Endodermal cell (in vitro differentiated cells): ENCODE data around the gene ARMC6. TPM values are rescaled to one million over a fixed set of nuclear protein-coding genes. Genes with fewer than 3 reads are reported as not detected.
"Not testable (repeated sequence)": the region's sequence is repeated elsewhere in the genome, so short reads cannot be mapped to it uniquely, and the experiment has no call there.

Experiments
- DNase-seq: peaks from one replicate; pipeline ENCODE4 v3.0.0-alpha.2; 2017
- H3K27ac ChIP-seq: 2 replicates; pipeline ENCODE4 v1.5.1; 2013; ENCODE audit warnings: mild to moderate bottlenecking, low read depth, low read length, moderate library complexity
- H3K27me3 ChIP-seq: 2 replicates; pipeline ENCODE4 v1.6.1; 2013; ENCODE audit warnings: mild to moderate bottlenecking, low read length, moderate library complexity; ENCODE audit not compliant: insufficient read depth, control insufficient read depth, poor library complexity, severe bottlenecking
- H3K36me3 ChIP-seq: 2 replicates; pipeline ENCODE4 v1.7.0; 2013; ENCODE audit warnings: mild to moderate bottlenecking, low read length, moderate library complexity; ENCODE audit not compliant: control insufficient read depth, insufficient read depth
- H3K4me1 ChIP-seq: one replicate; pipeline ENCODE4 v1.7.0; 2013; ENCODE audit warnings: low read length; ENCODE audit not compliant: control insufficient read depth, insufficient read depth
- H3K4me3 ChIP-seq: 2 replicates; pipeline ENCODE4 v1.5.1; 2013; ENCODE audit warnings: mild to moderate bottlenecking, low read length, moderate library complexity
- H3K9ac ChIP-seq: 2 replicates; pipeline ENCODE4 v1.6.1; 2013; ENCODE audit warnings: mild to moderate bottlenecking, low read length, moderate library complexity; ENCODE audit not compliant: poor library complexity, severe bottlenecking; ENCODE audit errors: extremely low read depth
- H3K9me3 ChIP-seq: 2 replicates; pipeline ENCODE4 v1.6.1; 2013; ENCODE audit warnings: mild to moderate bottlenecking, low read length, moderate library complexity; ENCODE audit not compliant: control insufficient read depth
- H3K27ac Mint-ChIP-seq: 2 replicates; pipeline ENCODE4 v1.8.0; 2020; ENCODE audit warnings: mixed read lengths
- H3K27me3 Mint-ChIP-seq: 2 replicates; pipeline ENCODE4 v1.8.0; 2021; ENCODE audit warnings: mild to moderate bottlenecking, mixed read lengths; ENCODE audit not compliant: insufficient read depth
- H3K36me3 Mint-ChIP-seq: 2 replicates; pipeline ENCODE4 v1.8.0; 2020; ENCODE audit warnings: low read depth, mixed read lengths
- H3K4me1 Mint-ChIP-seq: 2 replicates; pipeline ENCODE4 v1.8.0; 2020; ENCODE audit warnings: mixed read lengths
- H3K4me3 Mint-ChIP-seq: 2 replicates; pipeline ENCODE4 v1.8.0; 2020; ENCODE audit warnings: mild to moderate bottlenecking, moderate library complexity, mixed read lengths
- H3K9me3 Mint-ChIP-seq: 2 replicates; pipeline ENCODE4 v1.8.0; 2020; ENCODE audit warnings: mild to moderate bottlenecking, mixed read lengths
- WGBS, 2 experiments: methylation state at CpG; one replicate each; pipeline versions ENCODE4 v1.1.5 to v1.1.7; 2013; ENCODE audit warnings: missing lambda C conversion rate in 2 of 2, mixed read lengths in 1 of 2; ENCODE audit not compliant: insufficient coverage in 1 of 2, insufficient read length in 1 of 2; 5-methylcytosine and 5-hydroxymethylcytosine counted together
- total RNA-seq, 2 donors: library from RNA; stranded (reverse); fragmentation: NEBNext Ultra II Directional in 1 of 2; extraction: Animal tissue kit (Norgen Biotek cat#: 25700) in 1 of 2; gene quantifications; 2 replicates in 1 of 2; 3 replicates in 1 of 2; pipeline ENCODE4 v1.2.1, GENCODE V29; 2021
- TF ChIP-seq, protein P1 (sequence below): fragments of 200-600 bp; sonication (generic); conservative IDR thresholded peaks from 2 replicates; pipeline ENCODE4 v1.5.0; 2021; ENCODE audit warnings: antibody characterized with exemption, mild to moderate bottlenecking

ARMC6 gene
- total RNA-seq, 2 donors from 2014 or later, result 26.1 to 37.8 TPM

DNA sequence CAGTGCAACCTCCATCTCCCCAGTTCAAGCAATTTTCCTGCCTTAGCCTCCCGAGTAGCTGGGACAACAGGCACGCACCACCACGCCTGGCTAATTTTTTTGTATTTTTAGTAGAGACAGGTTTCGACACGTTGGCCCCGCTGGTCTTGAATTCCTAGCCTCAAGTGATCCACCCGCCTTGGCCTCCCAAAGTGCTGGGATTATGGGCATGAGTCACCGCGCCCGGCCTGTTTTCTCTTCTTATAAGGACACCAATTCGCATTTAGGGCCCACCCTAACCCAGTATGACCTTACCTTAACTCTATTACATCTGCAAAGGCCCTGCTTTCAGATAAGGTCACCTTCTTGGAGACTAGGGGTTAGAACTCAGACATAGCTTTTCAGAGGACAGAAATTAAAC is 69.8 kb downstream of the ARMC6 start:
- no peak for DNase-seq
- Mint-ChIP-seq H3K36me3 (peaks cover 3% of the 10 kb centered on the region), H3K9me3 (no peaks in the 10 kb centered on the region), H3K27me3 (peaks cover 3% of the 10 kb centered on the region), H3K27ac (no peak overlapping the region), H3K4me1 (peaks cover 14% of the 10 kb centered on the region), H3K4me3 (no peak overlapping the region)
- TF ChIP-seq, protein P1, sequence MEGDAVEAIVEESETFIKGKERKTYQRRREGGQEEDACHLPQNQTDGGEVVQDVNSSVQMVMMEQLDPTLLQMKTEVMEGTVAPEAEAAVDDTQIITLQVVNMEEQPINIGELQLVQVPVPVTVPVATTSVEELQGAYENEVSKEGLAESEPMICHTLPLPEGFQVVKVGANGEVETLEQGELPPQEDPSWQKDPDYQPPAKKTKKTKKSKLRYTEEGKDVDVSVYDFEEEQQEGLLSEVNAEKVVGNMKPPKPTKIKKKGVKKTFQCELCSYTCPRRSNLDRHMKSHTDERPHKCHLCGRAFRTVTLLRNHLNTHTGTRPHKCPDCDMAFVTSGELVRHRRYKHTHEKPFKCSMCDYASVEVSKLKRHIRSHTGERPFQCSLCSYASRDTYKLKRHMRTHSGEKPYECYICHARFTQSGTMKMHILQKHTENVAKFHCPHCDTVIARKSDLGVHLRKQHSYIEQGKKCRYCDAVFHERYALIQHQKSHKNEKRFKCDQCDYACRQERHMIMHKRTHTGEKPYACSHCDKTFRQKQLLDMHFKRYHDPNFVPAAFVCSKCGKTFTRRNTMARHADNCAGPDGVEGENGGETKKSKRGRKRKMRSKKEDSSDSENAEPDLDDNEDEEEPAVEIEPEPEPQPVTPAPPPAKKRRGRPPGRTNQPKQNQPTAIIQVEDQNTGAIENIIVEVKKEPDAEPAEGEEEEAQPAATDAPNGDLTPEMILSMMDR, result no peak
- Histone ChIP-seq H3K4me3 (no peak overlapping the region), H3K27ac (no peak overlapping the region), H3K9me3 (no peaks in the 10 kb centered on the region), H3K27me3 (no peaks in the 10 kb centered on the region), H3K4me1 (no peaks in the 10 kb centered on the region), H3K9ac (no peak overlapping the region), H3K36me3 (no peaks in the 10 kb centered on the region)
- WGBS, 2 experiments, result 96% methylated on average over 11 of the region's 11 CpGs

DNA sequence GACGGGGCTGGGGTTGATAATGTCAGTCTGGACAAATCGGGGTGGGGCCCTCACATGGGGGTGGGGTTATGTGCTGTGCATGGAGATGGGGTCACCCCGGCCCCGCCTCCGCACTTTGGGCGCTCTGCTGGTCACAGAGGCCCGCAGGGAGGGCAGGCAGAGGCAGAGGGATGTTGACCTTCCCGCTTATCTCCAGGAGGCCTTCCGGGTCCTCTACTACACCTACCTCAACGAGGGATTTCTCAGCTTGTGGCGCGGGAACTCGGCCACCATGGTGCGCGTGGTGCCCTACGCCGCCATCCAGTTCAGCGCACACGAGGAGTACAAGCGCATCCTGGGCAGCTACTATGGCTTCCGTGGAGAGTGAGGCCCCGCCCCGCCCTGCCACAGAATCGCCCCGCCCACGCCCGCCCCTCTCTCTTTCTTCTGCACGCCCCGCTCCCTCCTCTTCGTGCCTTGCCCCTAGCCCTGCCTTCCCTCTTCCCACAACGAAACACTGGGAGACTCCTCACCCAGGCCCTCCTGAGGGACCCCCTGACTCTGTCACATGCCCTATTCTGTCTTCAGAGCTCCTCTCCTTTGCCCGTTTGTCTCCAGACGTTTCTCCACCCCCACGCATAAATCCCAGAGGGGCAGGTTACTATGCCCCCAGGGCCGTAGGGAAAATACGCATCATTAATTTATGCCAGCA is 72.1 kb downstream of the ARMC6 start:
- 11 to 12% methylated on average over 16 to 36 of the region's 36 CpGs for WGBS, 2 experiments
- Mint-ChIP-seq H3K27ac (peak overlapping the region; percentile 91), H3K36me3 (peaks cover 3% of the 10 kb centered on the region), H3K27me3 (peaks cover 11% of the 10 kb centered on the region), H3K9me3 (no peaks in the 10 kb centered on the region), H3K4me3 (peak overlapping the region; percentile 69), H3K4me1 (peaks cover 14% of the 10 kb centered on the region)
- H3K36me3 ChIP-seq, result no peaks in the 10 kb centered on the region
- TF ChIP-seq, protein P1, result no peak
- H3K9me3 ChIP-seq, result no peaks in the 10 kb centered on the region
- no peaks in the 10 kb centered on the region for H3K4me1 ChIP-seq
- H3K27ac ChIP-seq, result peak overlapping the region; percentile 77
- no peak overlapping the region for H3K9ac ChIP-seq
- peak; percentile 95 for DNase-seq
- H3K27me3 ChIP-seq, result no peaks in the 10 kb centered on the region
- peak overlapping the region; percentile 66 for H3K4me3 ChIP-seq

DNA sequence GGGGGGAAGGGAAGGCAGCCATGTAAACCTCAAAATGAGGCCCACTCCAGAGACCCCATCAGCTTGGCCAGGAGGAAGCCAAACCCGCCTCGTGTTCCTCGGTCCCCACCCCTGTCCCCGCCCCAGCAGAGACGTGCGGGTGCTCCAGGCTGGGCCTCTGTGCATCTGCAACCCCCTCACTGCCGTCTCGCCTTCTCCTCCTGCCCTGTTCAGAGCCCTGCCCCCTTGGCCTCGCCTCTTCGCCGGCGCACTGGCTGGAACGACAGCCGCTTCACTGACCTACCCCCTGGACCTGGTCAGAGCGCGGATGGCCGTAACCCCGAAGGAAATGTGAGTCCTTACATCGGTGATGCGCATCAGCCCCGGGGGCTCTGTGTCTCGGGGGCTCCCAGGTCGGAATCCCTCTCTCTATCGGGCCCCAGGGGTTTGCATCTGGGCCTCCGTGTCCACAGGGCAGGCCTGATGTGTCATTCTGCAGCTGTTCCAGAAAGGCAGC is 72.7 kb downstream of the ARMC6 start:
- Mint-ChIP-seq H3K4me3 (peak overlapping the region; percentile 69), H3K4me1 (peaks cover 14% of the 10 kb centered on the region), H3K27me3 (peaks cover 14% of the 10 kb centered on the region), H3K36me3 (peaks cover 3% of the 10 kb centered on the region), H3K27ac (peak overlapping the region; percentile 91), H3K9me3 (no peaks in the 10 kb centered on the region)
- 41 to 48% methylated on average over 14 to 25 of the region's 25 CpGs for WGBS, 2 experiments
- peak; percentile 83 for DNase-seq
- Histone ChIP-seq H3K27ac (peak overlapping the region; percentile 77), H3K9ac (no peak overlapping the region), H3K9me3 (no peaks in the 10 kb centered on the region), H3K4me3 (peak overlapping the region; percentile 47), H3K4me1 (no peaks in the 10 kb centered on the region), H3K27me3 (no peaks in the 10 kb centered on the region), H3K36me3 (no peaks in the 10 kb centered on the region)
- TF ChIP-seq, protein P1, result no peak

DNA sequence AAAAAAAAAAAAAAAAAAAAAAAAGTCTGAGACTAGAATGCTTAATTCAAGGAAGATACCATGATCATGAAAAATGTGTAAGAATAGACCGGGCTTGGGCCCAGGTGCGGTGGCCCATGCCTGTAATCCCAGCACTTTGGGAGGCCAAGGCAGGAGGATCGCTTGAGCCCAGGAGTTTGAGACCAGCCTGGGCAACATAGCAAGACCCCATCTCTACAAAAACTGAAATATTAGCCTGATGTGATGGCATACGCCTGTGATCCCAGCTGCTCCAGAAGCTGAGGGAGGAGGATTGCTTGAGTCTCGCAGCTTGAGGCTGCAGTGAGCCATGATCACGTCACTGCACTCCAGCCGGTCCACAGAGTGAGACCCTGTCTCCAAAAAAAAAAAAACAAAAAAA is 73.5 kb downstream of the ARMC6 start:
- H3K36me3 Mint-ChIP-seq, H3K27me3 ChIP-seq, H3K4me1 ChIP-seq, H3K36me3 ChIP-seq, H3K27ac Mint-ChIP-seq, H3K9me3 ChIP-seq, DNase-seq, H3K9me3 Mint-ChIP-seq, H3K9ac ChIP-seq, H3K4me3 Mint-ChIP-seq, H3K4me3 ChIP-seq, H3K27ac ChIP-seq: not testable (repeated sequence)
- peaks cover 14% of the 10 kb centered on the region for H3K4me1 Mint-ChIP-seq
- WGBS, 2 experiments, result 95 to 97% methylated on average over 6 to 7 of the region's 7 CpGs
- peaks cover 21% of the 10 kb centered on the region for H3K27me3 Mint-ChIP-seq
